Lung (tissue), 12 donors: ENCODE data around the gene MICAL2. TPM values are rescaled to one million over a fixed set of nuclear protein-coding genes. Genes with fewer than 3 reads are reported as not detected.

Source experiments
- ATAC-seq: fragments of 200-7000 bp; cut with Tn5 transposase; one replicate; pipeline ENCODE4 v1.9.1; 2020; ENCODE audit warnings: moderate number of reproducible peaks; ENCODE audit not compliant: insufficient read depth, low FRiP score
- DNase-seq, 3 donors: peaks; one replicate each; pipeline ENCODE4 v3.0.0-alpha.2; 2013 to 2017
- H3K27ac ChIP-seq, 2 donors: one replicate each; pipeline ENCODE4 v1.5.1; 2013; ENCODE audit warnings: mild to moderate bottlenecking in 2 of 2, moderate library complexity in 2 of 2, control low read depth in 1 of 2, inconsistent platforms in 1 of 2, low read depth in 1 of 2, low read length in 1 of 2
- H3K27me3 ChIP-seq, 3 donors: one replicate each; pipeline ENCODE4 v1.5.1; 2013; ENCODE audit warnings: low read length in 2 of 3; ENCODE audit not compliant: control insufficient read depth in 3 of 3, insufficient read depth in 3 of 3
- H3K36me3 ChIP-seq, 4 donors: one replicate each; pipeline ENCODE4 v1.5.1; 2013; ENCODE audit warnings: low read length in 4 of 4, mild to moderate bottlenecking in 1 of 4, moderate library complexity in 1 of 4; ENCODE audit not compliant: control insufficient read depth in 4 of 4, insufficient read depth in 4 of 4
- H3K4me1 ChIP-seq, 5 donors: one replicate each; pipeline ENCODE4 v1.5.1; 2013; ENCODE audit warnings: low read length in 5 of 5, mild to moderate bottlenecking in 2 of 5, moderate library complexity in 1 of 5; ENCODE audit not compliant: control insufficient read depth in 5 of 5, insufficient read depth in 5 of 5
- H3K4me3 ChIP-seq: one replicate; pipeline ENCODE4 v1.5.1; 2013; ENCODE audit warnings: mild to moderate bottlenecking, control low read depth, moderate library complexity
- H3K9ac ChIP-seq, 2 donors: one replicate each; pipeline ENCODE4 v1.5.1; 2013; ENCODE audit warnings: low read length in 2 of 2, control low read depth in 1 of 2; ENCODE audit not compliant: insufficient read depth in 1 of 2
- H3K9me3 ChIP-seq, 4 donors: one replicate each; pipeline ENCODE4 v1.5.1; 2013; ENCODE audit warnings: low read length in 3 of 4, mild to moderate bottlenecking in 1 of 4, moderate library complexity in 1 of 4; ENCODE audit not compliant: control insufficient read depth in 4 of 4, insufficient read depth in 3 of 4
- CTCF ChIP-seq: IDR thresholded peaks from 2 replicates; pipeline ENCODE4 v1.5.1; 2012; ENCODE audit warnings: mild to moderate bottlenecking; ENCODE audit errors: control extremely low read depth, extremely low read depth
- WGBS, 2 donors: extraction: QIAGEN DNeasy Blood & Tissue Kit; methylation state at CpG; one replicate each; pipeline ENCODE4 v1.1.7; 2013; 5-methylcytosine and 5-hydroxymethylcytosine counted together
- polyA plus RNA-seq, 2 donors: library from polyadenylated mRNA; stranded (reverse); fragments of 200-250 nt; gene quantifications; one replicate each; pipeline ENCODE4 v1.2.1, GENCODE V29; 2013
- total RNA-seq, 2 donors: library from RNA; depleted of rRNA in 1 of 2; stranded (reverse); fragments of >200 nt in 1 of 2; gene quantifications; one replicate each; pipeline ENCODE4 v1.2.1, GENCODE V29; 2014 to 2021
- donor health status: control.
- donor health status: control.
- donor health status: Bipolar disorder and iron deficiency.
- donor health status: healthy.
- donor health status: DM: yes; HTN: yes; CAD: no.

MICAL2 gene
- total and polyA plus RNA-seq, 4 donors, result 38.2 to 218 (median 99.6) TPM

GRCh38 chr11:12180257-12181205, 70.1 kb downstream of the MICAL2 start:
- H3K4me1 ChIP-seq, result peaks cover 5 to 27% (median 18%) of the 10 kb centered on the region in 5 donors
- no peak overlapping the region for H3K4me3 ChIP-seq
- DNase-seq (no peak), ATAC-seq (no peak)
- 76% methylated on average over 8 of the region's 8 CpGs for WGBS, 2 donors
- no peak for TF ChIP-seq CTCF
- H3K9ac ChIP-seq, result no peak overlapping the region
- H3K36me3 ChIP-seq, result no peaks in the 10 kb centered on the region
- H3K9me3 ChIP-seq, result no peaks in the 10 kb centered on the region
- peak overlapping the region; percentile 51 to 93 for H3K27ac ChIP-seq
- H3K27me3 ChIP-seq, result no peaks in the 10 kb centered on the region

- 81 to 84% methylated on average over 8 of the region's 8 CpGs for WGBS, 2 donors
- ATAC-seq, result no peak
- no peaks in the 10 kb centered on the region for H3K27me3 ChIP-seq
- H3K4me3 ChIP-seq, result no peak overlapping the region
- peak in 1 of 3 donors; percentile 25 for DNase-seq
- H3K4me1 ChIP-seq, result peaks cover 5 to 30% (median 26%) of the 10 kb centered on the region in 5 donors
- H3K36me3 ChIP-seq, result no peaks in the 10 kb centered on the region
- no peak for TF ChIP-seq CTCF
- H3K9me3 ChIP-seq, result no peaks in the 10 kb centered on the region
- H3K27ac ChIP-seq, result peak overlapping the region; percentile 71 to 81
- no peak overlapping the region for H3K9ac ChIP-seq
These were observed 71.9 kb downstream of the MICAL2 start for GRCh38 chr11:12182302-12182675.

- DNase-seq (peak; percentile 34 to 46 (median 46)), ATAC-seq (peak; percentile 49)
- no peak for TF ChIP-seq CTCF
- H3K27ac ChIP-seq, result peak overlapping the region; percentile 71 to 81
- H3K36me3 ChIP-seq, result no peaks in the 10 kb centered on the region
- H3K27me3 ChIP-seq, result no peaks in the 10 kb centered on the region
- H3K4me3 ChIP-seq, result no peak overlapping the region
- peaks cover 5 to 27% (median 23%) of the 10 kb centered on the region in 5 donors for H3K4me1 ChIP-seq
- H3K9ac ChIP-seq, result no peak overlapping the region
- no peaks in the 10 kb centered on the region for H3K9me3 ChIP-seq
- 52 to 61% methylated on average over 12 of the region's 12 CpGs for WGBS, 2 donors
These were observed 72.5 kb downstream of the MICAL2 start for GRCh38 chr11:12182676-12183541.
